NT2/D1 (cell line): Measurements from ENCODE around the gene RBMS3.

Source experiments
- DNase-seq: peaks from one replicate; pipeline ENCODE4 v3.0.0-alpha.2; 2011; ENCODE audit warnings: low read depth, low spot score
- H3K27me3 ChIP-seq: 2 replicates; pipeline ENCODE4 v1.6.0; 2011; ENCODE audit warnings: mild to moderate bottlenecking; ENCODE audit not compliant: insufficient read length, insufficient read depth
- H3K36me3 ChIP-seq: 2 replicates; pipeline ENCODE4 v1.6.1; 2011; ENCODE audit warnings: mild to moderate bottlenecking, low read length, mixed read lengths; ENCODE audit not compliant: insufficient read depth, insufficient read length
- H3K4me1 ChIP-seq: 2 replicates; pipeline ENCODE4 v1.5.1; 2011; ENCODE audit not compliant: insufficient read depth, insufficient read length
- H3K4me3 ChIP-seq: 2 replicates; pipeline ENCODE4 v1.5.1; 2011; ENCODE audit warnings: low read depth; ENCODE audit not compliant: insufficient read length
- H3K9ac ChIP-seq: 2 replicates; pipeline ENCODE4 v1.6.0; 2011; ENCODE audit warnings: low read depth; ENCODE audit not compliant: insufficient read length
- H3K9me3 ChIP-seq: 2 replicates; pipeline ENCODE4 v1.5.1; 2011; ENCODE audit warnings: mild to moderate bottlenecking, low read length; ENCODE audit not compliant: insufficient read depth
- SUZ12 ChIP-seq: IDR thresholded peaks from 2 replicates; pipeline ENCODE4 v1.6.1; 2011; ENCODE audit not compliant: insufficient read length, insufficient read depth; ENCODE audit errors: extremely low read depth
- YY1 ChIP-seq: IDR thresholded peaks from 2 replicates; pipeline ENCODE4 v1.6.1; 2011; ENCODE audit not compliant: insufficient read length, insufficient read depth
- ZNF274 ChIP-seq: IDR thresholded peaks from 2 replicates; pipeline ENCODE4 v1.6.1; 2011; ENCODE audit warnings: mild to moderate bottlenecking, low read depth, low read length

RBMS3 gene

DNA sequence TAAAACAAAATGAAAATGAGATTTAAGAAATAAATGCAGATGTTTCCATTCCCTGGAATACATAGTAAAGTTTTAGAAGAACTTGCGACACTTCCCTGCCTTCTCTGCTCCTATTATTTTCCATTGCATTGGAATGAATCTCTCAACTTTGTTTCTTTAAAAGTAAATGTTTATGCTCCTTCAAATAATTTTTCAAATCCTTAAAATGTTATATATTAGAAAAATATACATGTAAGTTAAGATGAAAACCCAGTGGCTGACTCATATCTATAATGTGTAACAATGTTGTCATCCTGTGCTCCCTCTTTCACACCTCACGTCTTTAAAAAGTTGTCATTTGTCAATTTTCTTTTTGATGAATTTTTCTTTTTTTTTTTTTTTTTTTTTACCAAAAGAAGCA is 3.6 kb downstream of the RBMS3 start:
- TF ChIP-seq SUZ12 = no peak
- H3K9ac ChIP-seq = no peak overlapping the region
- no peaks in the 10 kb centered on the region for H3K4me1 ChIP-seq
- DNase-seq = no peak
- no peaks in the 10 kb centered on the region for H3K36me3 ChIP-seq
- H3K9me3 ChIP-seq = no peaks in the 10 kb centered on the region
- no peaks in the 10 kb centered on the region for H3K27me3 ChIP-seq
- no peak overlapping the region for H3K4me3 ChIP-seq

- Histone ChIP-seq H3K4me3 (no peak overlapping the region), H3K36me3 (no peaks in the 10 kb centered on the region), H3K27me3 (no peaks in the 10 kb centered on the region), H3K9me3 (no peaks in the 10 kb centered on the region), H3K4me1 (no peaks in the 10 kb centered on the region), H3K9ac (no peak overlapping the region)
- DNase-seq = no peak
- TF ChIP-seq YY1 (no peak), SUZ12 (no peak), ZNF274 (no peak)
Observed at GRCh38 chr3:29285471-29286071, 4.7 kb downstream of the RBMS3 start.

- no peaks in the 10 kb centered on the region for H3K27me3 ChIP-seq
- no peaks in the 10 kb centered on the region for H3K9me3 ChIP-seq
- H3K4me1 ChIP-seq = no peaks in the 10 kb centered on the region
- no peak for DNase-seq
- H3K9ac ChIP-seq = no peak overlapping the region
- TF ChIP-seq ZNF274 (no peak), SUZ12 (no peak)
- no peaks in the 10 kb centered on the region for H3K36me3 ChIP-seq
- no peak overlapping the region for H3K4me3 ChIP-seq
Observed at GRCh38 chr3:29286478-29287240, 5.8 kb downstream of the RBMS3 start.

GRCh38 chr3:29290596-29290995 is 9.7 kb downstream of the RBMS3 start:
- DNase-seq = no peak
- no peak overlapping the region for H3K9ac ChIP-seq
- H3K4me3 ChIP-seq = no peak overlapping the region
- TF ChIP-seq ZNF274 = no peak
- TF ChIP-seq YY1 = no peak
- TF ChIP-seq SUZ12 = no peak
- no peaks in the 10 kb centered on the region for H3K36me3 ChIP-seq
- H3K4me1 ChIP-seq = no peaks in the 10 kb centered on the region
- H3K27me3 ChIP-seq = no peaks in the 10 kb centered on the region
- H3K9me3 ChIP-seq = no peaks in the 10 kb centered on the region

DNA sequence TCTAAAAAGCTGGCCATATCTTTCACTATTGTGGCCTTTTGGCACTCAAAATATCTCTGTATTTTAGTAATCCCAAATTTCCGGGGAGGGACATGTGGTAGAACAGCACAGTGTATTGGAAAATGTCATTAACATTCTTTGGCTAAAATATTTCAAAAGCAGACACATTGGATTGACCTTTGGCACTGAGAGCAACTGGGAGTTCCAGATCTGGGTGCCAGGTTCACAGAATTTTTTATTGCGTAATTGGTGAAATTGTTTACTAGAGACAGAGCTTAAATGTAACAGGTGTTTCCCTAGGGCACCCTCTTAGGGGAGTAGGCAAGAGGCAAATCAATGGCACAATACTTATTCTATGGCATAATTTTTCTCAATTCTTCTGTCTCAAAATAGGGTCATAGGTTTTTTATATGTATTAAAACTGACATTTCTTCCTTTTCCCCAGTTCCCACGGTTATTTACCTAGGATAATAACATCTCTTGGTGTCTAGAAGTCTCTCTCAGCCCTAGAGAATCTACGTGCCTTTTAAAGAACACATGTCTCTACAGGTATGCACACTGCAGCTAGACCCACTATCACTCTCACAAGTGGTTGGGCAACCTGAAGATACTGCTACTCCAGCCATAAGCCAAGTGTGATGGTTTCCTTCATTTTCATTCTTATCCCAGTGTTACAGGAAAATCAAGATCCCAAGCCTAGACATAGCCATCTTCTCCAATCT is 10.6 kb downstream of the RBMS3 start:
- no peaks in the 10 kb centered on the region for H3K36me3 ChIP-seq
- H3K4me1 ChIP-seq = no peaks in the 10 kb centered on the region

GRCh38 chr3:29291982-29292363 is 11.1 kb downstream of the RBMS3 start:
- no peak overlapping the region for H3K4me3 ChIP-seq
- no peaks in the 10 kb centered on the region for H3K36me3 ChIP-seq
- no peaks in the 10 kb centered on the region for H3K9me3 ChIP-seq
- no peak for TF ChIP-seq SUZ12
- no peak for TF ChIP-seq ZNF274
- no peak for TF ChIP-seq YY1
- H3K27me3 ChIP-seq = no peaks in the 10 kb centered on the region
- no peak overlapping the region for H3K9ac ChIP-seq
- no peak for DNase-seq
- H3K4me1 ChIP-seq = no peaks in the 10 kb centered on the region

More for the DNA sequence above, 10.6 kb downstream of the RBMS3 start:
- H3K9me3 ChIP-seq = no peaks in the 10 kb centered on the region
- no peak for DNase-seq
- no peaks in the 10 kb centered on the region for H3K27me3 ChIP-seq
- TF ChIP-seq SUZ12 (no peak), ZNF274 (no peak), YY1 (no peak)
- no peak overlapping the region for H3K9ac ChIP-seq
- no peak overlapping the region for H3K4me3 ChIP-seq

DNA sequence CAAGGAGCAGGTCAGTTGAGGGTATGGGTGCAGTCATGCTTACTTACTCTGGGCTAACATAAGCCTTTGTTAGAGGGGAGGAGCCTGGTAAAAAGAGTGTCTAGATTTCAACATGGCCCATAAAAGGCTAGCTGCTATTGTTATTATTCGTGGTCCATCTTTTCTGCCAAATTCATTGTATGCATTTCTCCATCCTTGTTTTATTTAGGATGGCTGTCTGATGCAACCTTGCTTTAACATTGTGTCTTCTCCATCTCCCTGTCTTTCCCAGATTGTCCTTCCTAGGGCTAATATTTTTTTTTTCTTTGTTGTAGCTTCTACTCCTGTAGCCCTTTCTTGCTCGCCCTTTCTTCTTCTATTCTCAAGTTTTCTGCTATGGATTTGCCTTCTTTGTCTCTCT is 12.6 kb downstream of the RBMS3 start:
- DNase-seq = no peak
- Histone ChIP-seq H3K4me3 (no peak overlapping the region), H3K27me3 (no peaks in the 10 kb centered on the region), H3K9me3 (no peaks in the 10 kb centered on the region), H3K36me3 (no peaks in the 10 kb centered on the region), H3K9ac (no peak overlapping the region), H3K4me1 (no peaks in the 10 kb centered on the region)
- TF ChIP-seq YY1 = no peak
- no peak for TF ChIP-seq ZNF274
- no peak for TF ChIP-seq SUZ12
